IMR-90 (cell line): ENCODE data around the gene SLCO3A1. TPM values are rescaled to one million over a fixed set of nuclear protein-coding genes. Genes with fewer than 3 reads are reported as not detected.

ENCODE experiments used
- ATAC-seq: fragments of 200-7000 bp; cut with Tn5 transposase; 2 replicates; pipeline ENCODE4 v1.9.1; 2020; ENCODE audit warnings: low read depth, mild to moderate bottlenecking, moderate library complexity
- BruUV-seq: library from RNA; stranded (reverse); fragments of 400-500 nt; replicated peaks from 2 replicates; lab custom pipeline; 2021; lab: Mats Ljungman, UMichigan
- CTCF ChIA-PET: fragments of 300-600 bp; formaldehyde crosslinking; extraction: SDS; loops from one replicate; lab custom pipeline; 2021; ENCODE audit warnings: antibody characterized with exemption; lab: Yijun Ruan, JAX
- POLR2A ChIA-PET: fragments of 300-600 bp; sonication (Branson Sonifier 250); formaldehyde crosslinking; loops from one replicate; lab custom pipeline; 2022; ENCODE audit warnings: antibody characterized with exemption; ENCODE audit not compliant: unreplicated experiment; lab: Charles Lee
- DNase-seq: peaks from one replicate; pipeline ENCODE4 v3.0.0; 2013
- H2AFZ ChIP-seq: replicated peaks from 2 replicates; pipeline ENCODE3; 2013; ENCODE audit warnings: low read length, mild to moderate bottlenecking; ENCODE audit not compliant: poor library complexity
- H2AK5ac ChIP-seq: 2 replicates; pipeline ENCODE4 v1.6.1; 2013; ENCODE audit warnings: low read depth, low read length, inconsistent platforms
- H2AK9ac ChIP-seq: replicated peaks from 2 replicates; pipeline ENCODE3; 2013; ENCODE audit warnings: mild to moderate bottlenecking, low read depth, low read length, moderate library complexity; ENCODE audit not compliant: poor library complexity
- H2BK120ac ChIP-seq: 2 replicates; pipeline ENCODE4 v1.6.1; 2013; ENCODE audit warnings: low read depth, low read length, inconsistent platforms
- H2BK15ac ChIP-seq: 3 replicates; pipeline ENCODE4 v1.6.1; 2013; ENCODE audit warnings: low read depth, low read length, inconsistent platforms
- H2BK20ac ChIP-seq: 2 replicates; pipeline ENCODE4 v1.6.1; 2013; ENCODE audit warnings: low read depth, mild to moderate bottlenecking, inconsistent platforms, low read length, moderate library complexity
- H2BK5ac ChIP-seq: 2 replicates; pipeline ENCODE4 v1.6.1; 2013; ENCODE audit warnings: mild to moderate bottlenecking, low read depth, low read length, inconsistent platforms; ENCODE audit not compliant: poor library complexity, severe bottlenecking
- H3K14ac ChIP-seq: replicated peaks from 2 replicates; pipeline ENCODE4 v1.6.1; 2013; ENCODE audit warnings: low read depth, low read length, inconsistent platforms
- H3K18ac ChIP-seq: 2 replicates; pipeline ENCODE4 v1.6.1; 2013; ENCODE audit warnings: low read depth, low read length, control low read depth
- H3K23ac ChIP-seq: 2 replicates; pipeline ENCODE4 v1.6.1; 2013; ENCODE audit warnings: low read depth, low read length, inconsistent platforms
- H3K27ac ChIP-seq: 2 replicates; pipeline ENCODE4 v1.5.1; 2013; ENCODE audit warnings: mild to moderate bottlenecking, control low read depth, low read length; ENCODE audit not compliant: insufficient read depth
- H3K27me3 ChIP-seq: 2 replicates; pipeline ENCODE4 v1.6.1; 2013; ENCODE audit warnings: low read length; ENCODE audit not compliant: control insufficient read depth, insufficient read depth
- H3K36me3 ChIP-seq: 2 replicates; pipeline ENCODE4 v1.6.1; 2013; ENCODE audit warnings: low read length, mixed read lengths; ENCODE audit not compliant: control insufficient read depth, insufficient read depth
- H3K4ac ChIP-seq: 2 replicates; pipeline ENCODE4 v1.6.1; 2013; ENCODE audit warnings: low read depth, low read length, inconsistent platforms
- H3K4me1 ChIP-seq: 2 replicates; pipeline ENCODE4 v1.6.1; 2013; ENCODE audit warnings: low read length, mixed read lengths; ENCODE audit not compliant: control insufficient read depth, insufficient read depth
- H3K4me2 ChIP-seq: 2 replicates; pipeline ENCODE4 v1.6.1; 2013; ENCODE audit warnings: low read depth, mild to moderate bottlenecking, control low read depth, low read length, moderate library complexity
- H3K4me3 ChIP-seq: 2 replicates; pipeline ENCODE4 v1.5.1; 2013; ENCODE audit warnings: low read depth, mild to moderate bottlenecking, control low read depth, low read length, moderate library complexity; ENCODE audit not compliant: insufficient read depth
- H3K56ac ChIP-seq: 2 replicates; pipeline ENCODE4 v1.6.1; 2013; ENCODE audit warnings: low read length, inconsistent platforms; ENCODE audit not compliant: insufficient read depth; ENCODE audit errors: extremely low read depth
- H3K79me1 ChIP-seq, 2 experiments: 2 replicates each; pipeline ENCODE4 v1.6.1; 2013; ENCODE audit warnings: low read length in 2 of 2, inconsistent platforms in 1 of 2, low read depth in 1 of 2
- H3K9ac ChIP-seq: 2 replicates; pipeline ENCODE4 v1.6.1; 2013; ENCODE audit warnings: low read depth, low read length, control low read depth
- H3K9me1 ChIP-seq: 2 replicates; pipeline ENCODE4 v1.6.1; 2013; ENCODE audit warnings: low read length, inconsistent platforms; ENCODE audit not compliant: insufficient read depth
- H3K9me3 ChIP-seq: 2 replicates; pipeline ENCODE4 v1.6.1; 2013; ENCODE audit warnings: low read length; ENCODE audit not compliant: control insufficient read depth, insufficient read depth
- H4K20me1 ChIP-seq: 2 replicates; pipeline ENCODE4 v1.6.1; 2013; ENCODE audit warnings: low read length, inconsistent platforms; ENCODE audit not compliant: insufficient read depth
- H4K5ac ChIP-seq: 2 replicates; pipeline ENCODE4 v1.6.1; 2013; ENCODE audit warnings: mild to moderate bottlenecking, low read depth, low read length, control low read depth
- H4K8ac ChIP-seq, 2 experiments: 2 replicates each; pipeline ENCODE4 v1.6.1; 2013; ENCODE audit warnings: low read depth in 2 of 2, low read length in 2 of 2, control low read depth in 1 of 2, inconsistent platforms in 1 of 2
- H4K91ac ChIP-seq: 2 replicates; pipeline ENCODE4 v1.6.1; 2013; ENCODE audit warnings: low read depth, low read length, inconsistent platforms; ENCODE audit not compliant: insufficient read depth
- BHLHE40 ChIP-seq: fragments of 150-350 bp; IDR thresholded peaks from 2 replicates; pipeline ENCODE4 v1.6.1; 2016; ENCODE audit warnings: mild to moderate bottlenecking, low read depth, low read length
- CEBPB ChIP-seq: IDR thresholded peaks from 2 replicates; pipeline ENCODE4 v1.6.1; 2012; ENCODE audit warnings: low read depth, low read length, improper control_type of control experiment
- CHD1 ChIP-seq: IDR thresholded peaks from 2 replicates; pipeline ENCODE4 v1.6.1; 2012; ENCODE audit warnings: low read depth, low read length, improper control_type of control experiment
- CTCF ChIP-seq: conservative IDR thresholded peaks from 2 replicates; pipeline ENCODE4 v1.5.1; 2012; ENCODE audit warnings: mild to moderate bottlenecking, low read depth, low read length, improper control_type of control experiment
- FOS ChIP-seq: fragments of 150-350 bp; IDR thresholded peaks from 2 replicates; pipeline ENCODE4 v1.6.1; 2016; ENCODE audit warnings: low read depth, low read length
- MAFK ChIP-seq: IDR thresholded peaks from 2 replicates; pipeline ENCODE4 v1.6.1; 2012; ENCODE audit warnings: low read depth, low read length, improper control_type of control experiment
- MAZ ChIP-seq: IDR thresholded peaks from 2 replicates; pipeline ENCODE4 v1.6.1; 2012; ENCODE audit warnings: low read depth, mild to moderate bottlenecking, low read length, improper control_type of control experiment, moderate library complexity, borderline replicate concordance
- MXI1 ChIP-seq: IDR thresholded peaks from 2 replicates; pipeline ENCODE4 v1.6.1; 2012; ENCODE audit warnings: low read depth, mild to moderate bottlenecking, low read length, moderate library complexity, borderline replicate concordance
- NFE2L2 ChIP-seq: fragments of 150-350 bp; IDR thresholded peaks from 2 replicates; pipeline ENCODE4 v1.6.1; 2016; ENCODE audit warnings: low read depth, mild to moderate bottlenecking, low read length
- POLR2A ChIP-seq: IDR thresholded peaks from 2 replicates; pipeline ENCODE4 v1.6.1; 2012; ENCODE audit warnings: mild to moderate bottlenecking, low read depth, low read length
- RAD21 ChIP-seq: IDR thresholded peaks from 2 replicates; pipeline ENCODE4 v1.6.1; 2012; ENCODE audit warnings: low read length, improper control_type of control experiment
- RCOR1 ChIP-seq: IDR thresholded peaks from 2 replicates; pipeline ENCODE4 v1.6.1; 2012; ENCODE audit warnings: mild to moderate bottlenecking, low read length, improper control_type of control experiment; ENCODE audit not compliant: insufficient replicate concordance
- RFX5 ChIP-seq: IDR thresholded peaks from 2 replicates; pipeline ENCODE4 v1.8.0; 2012; ENCODE audit warnings: low read depth, mild to moderate bottlenecking, low read length, moderate library complexity
- SMC3 ChIP-seq: fragments of 150-350 bp; IDR thresholded peaks from 2 replicates; pipeline ENCODE4 v1.6.1; 2016; ENCODE audit warnings: low read depth, mild to moderate bottlenecking, antibody characterized with exemption, low read length, moderate library complexity
- WGBS, 2 experiments: methylation state at CpG; one replicate each; pipeline versions ENCODE4 v1.1.5 to v1.1.7; 2013; ENCODE audit warnings: missing lambda C conversion rate in 2 of 2; ENCODE audit not compliant: insufficient read length in 1 of 2; ENCODE audit errors: extremely low coverage in 2 of 2; 5-methylcytosine and 5-hydroxymethylcytosine counted together
- dilution Hi-C: fragments of 300-500 bp; cut with HindIII; formaldehyde crosslinking; loops from one replicate; pipeline ENCODE4 v1.14.3; 2018; ENCODE audit warnings: low sequenced_read_pairs; ENCODE audit not compliant: unreplicated experiment
- in situ Hi-C: fragments of 300-500 bp; cut with MboI; formaldehyde crosslinking; loops from 3 replicates; pipeline ENCODE4 v1.14.3; 2019; ENCODE audit warnings: low sequenced_read_pairs, inconsistent platforms, mixed read lengths
- intact Hi-C: fragments of 100-400 bp; cut with micrococcal nuclease; formaldehyde crosslinking; loops from 2 replicates; pipeline ENCODE4 v1.10.0; 2022
- polyA plus RNA-seq, 3 experiments: library from polyadenylated mRNA; depleted of rRNA; stranded (reverse); fragments of >200 nt; gene quantifications; 2 replicates each; pipeline ENCODE4 v1.2.3, GENCODE V29; 2012; ENCODE audit warnings: low replicate concordance in 1 of 3
- total RNA-seq: library from RNA; depleted of rRNA; stranded (reverse); fragments of >200 nt; gene quantifications from 2 replicates; pipeline ENCODE4 v1.2.3, GENCODE V29; 2012
- TF ChIP-seq, protein P1 (sequence below): fragments of 150-350 bp; IDR thresholded peaks from 2 replicates; pipeline ENCODE4 v1.6.1; 2017; ENCODE audit warnings: mild to moderate bottlenecking, antibody characterized with exemption, low read length, low read depth
- TF ChIP-seq, protein P2 (sequence below): fragments of 150-350 bp; IDR thresholded peaks from 2 replicates; pipeline ENCODE4 v1.6.1; 2016; ENCODE audit warnings: low read depth, mild to moderate bottlenecking, low read length, moderate library complexity, borderline replicate concordance

Gene SLCO3A1
- total and polyA plus RNA-seq, 2 of the 4 experiments (the other 2 are of a cell fraction): 4.7 to 8.1 TPM

GRCh38 chr15:91885714-91886270, 32.3 kb downstream of the SLCO3A1 start:
- ATAC-seq (no peak), DNase-seq (no peak)
- no TSS peak for BruUV-seq
- H2BK20ac ChIP-seq: no peak overlapping the region
- H3K27ac ChIP-seq: no peak overlapping the region
- no peak overlapping the region for H3K14ac ChIP-seq
- H3K4me3 ChIP-seq: no peak overlapping the region
- no peaks in the 10 kb centered on the region for H3K9me3 ChIP-seq
- no peak overlapping the region for H3K18ac ChIP-seq
- H3K23ac ChIP-seq: no peak overlapping the region
- H2BK5ac ChIP-seq: no peak overlapping the region
- H3K9ac ChIP-seq: no peak overlapping the region
- dilution Hi-C loops (no loop called here), in situ Hi-C loops (no loop called here), intact Hi-C loops (no loop called here)
- no peak overlapping the region for H2AK9ac ChIP-seq
- H4K8ac ChIP-seq: peak overlapping the region in 1 of 2 experiments; percentile 69; a peak in 1 of 4 replicates
- H3K4ac ChIP-seq: no peak overlapping the region
- ChIA-PET CTCF (interaction anchor here (1.2 kb wide), 1 partner anchor 19 kb away, joined by 6 read pairs; no protein-coding TSS in a partner anchor), POLR2A (no interaction called here)
- WGBS, 2 experiments: 86% methylated on average over 1 of the region's 7 CpGs; no CpG with 5 or more reads in 1 of the 2 experiments
- no peak for TF ChIP-seq CTCF
- TF ChIP-seq RFX5: no peak
- TF ChIP-seq MAFK: no peak
- no peak for TF ChIP-seq NFE2L2
- TF ChIP-seq POLR2A: no peak
- TF ChIP-seq FOS: no peak
- TF ChIP-seq CEBPB: no peak
- TF ChIP-seq CHD1: no peak
- TF ChIP-seq RCOR1: no peak
- no peak for TF ChIP-seq RAD21
- no peak for TF ChIP-seq MAZ
- TF ChIP-seq, protein P1, sequence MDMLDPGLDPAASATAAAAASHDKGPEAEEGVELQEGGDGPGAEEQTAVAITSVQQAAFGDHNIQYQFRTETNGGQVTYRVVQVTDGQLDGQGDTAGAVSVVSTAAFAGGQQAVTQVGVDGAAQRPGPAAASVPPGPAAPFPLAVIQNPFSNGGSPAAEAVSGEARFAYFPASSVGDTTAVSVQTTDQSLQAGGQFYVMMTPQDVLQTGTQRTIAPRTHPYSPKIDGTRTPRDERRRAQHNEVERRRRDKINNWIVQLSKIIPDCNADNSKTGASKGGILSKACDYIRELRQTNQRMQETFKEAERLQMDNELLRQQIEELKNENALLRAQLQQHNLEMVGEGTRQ: no peak
- no peak for TF ChIP-seq SMC3
- TF ChIP-seq MXI1: no peak
- TF ChIP-seq BHLHE40: no peak
- TF ChIP-seq, protein P2, sequence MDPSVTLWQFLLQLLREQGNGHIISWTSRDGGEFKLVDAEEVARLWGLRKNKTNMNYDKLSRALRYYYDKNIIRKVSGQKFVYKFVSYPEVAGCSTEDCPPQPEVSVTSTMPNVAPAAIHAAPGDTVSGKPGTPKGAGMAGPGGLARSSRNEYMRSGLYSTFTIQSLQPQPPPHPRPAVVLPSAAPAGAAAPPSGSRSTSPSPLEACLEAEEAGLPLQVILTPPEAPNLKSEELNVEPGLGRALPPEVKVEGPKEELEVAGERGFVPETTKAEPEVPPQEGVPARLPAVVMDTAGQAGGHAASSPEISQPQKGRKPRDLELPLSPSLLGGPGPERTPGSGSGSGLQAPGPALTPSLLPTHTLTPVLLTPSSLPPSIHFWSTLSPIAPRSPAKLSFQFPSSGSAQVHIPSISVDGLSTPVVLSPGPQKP: no peak
- no peak overlapping the region for H4K91ac ChIP-seq
- H4K20me1 ChIP-seq: no peaks in the 10 kb centered on the region
- no peak overlapping the region for H2AK5ac ChIP-seq
- H4K5ac ChIP-seq: no peak overlapping the region; the same call in 1 of the 2 replicates
- H3K56ac ChIP-seq: no peak overlapping the region
- H3K9me1 ChIP-seq: peaks cover 10% of the 10 kb centered on the region; the same call in 1 of the 2 replicates
- H3K4me1 ChIP-seq: peaks cover 10% of the 10 kb centered on the region
- H2AFZ ChIP-seq: no peak overlapping the region
- no peak overlapping the region for H2BK15ac ChIP-seq
- no peak overlapping the region for H3K4me2 ChIP-seq
- peak overlapping the region; percentile 69; the same call in 1 of the 2 replicates for H2BK120ac ChIP-seq
- H3K79me1 ChIP-seq: peaks cover 0 to 16% of the 10 kb centered on the region in 2 experiments; a peak in 1 of 4 replicates
- no peaks in the 10 kb centered on the region for H3K27me3 ChIP-seq
- H3K36me3 ChIP-seq: no peaks in the 10 kb centered on the region
